ENCODE data around the gene RPL15.

RPL15 gene

DNA sequence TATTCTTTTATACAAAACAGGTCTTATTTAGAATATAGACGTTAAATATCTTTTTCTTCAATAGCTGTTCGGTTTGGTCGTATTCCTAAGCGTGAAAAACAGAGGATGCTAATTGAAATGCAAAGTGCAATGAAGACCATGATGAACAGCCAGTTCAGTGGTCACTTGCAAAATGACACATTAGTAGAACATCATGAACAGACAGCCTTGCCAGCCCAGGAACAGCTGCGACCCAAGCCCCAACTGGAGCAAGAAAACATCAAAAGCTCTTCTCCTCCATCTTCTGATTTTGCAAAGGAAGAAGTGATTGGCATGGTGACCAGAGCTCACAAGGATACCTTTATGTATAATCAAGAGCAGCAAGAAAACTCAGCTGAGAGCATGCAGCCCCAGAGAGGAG, 45.0 kb downstream of the RPL15 start:
- no peak for DNase-seq (ENCODE audit: low spot score)

DNA sequence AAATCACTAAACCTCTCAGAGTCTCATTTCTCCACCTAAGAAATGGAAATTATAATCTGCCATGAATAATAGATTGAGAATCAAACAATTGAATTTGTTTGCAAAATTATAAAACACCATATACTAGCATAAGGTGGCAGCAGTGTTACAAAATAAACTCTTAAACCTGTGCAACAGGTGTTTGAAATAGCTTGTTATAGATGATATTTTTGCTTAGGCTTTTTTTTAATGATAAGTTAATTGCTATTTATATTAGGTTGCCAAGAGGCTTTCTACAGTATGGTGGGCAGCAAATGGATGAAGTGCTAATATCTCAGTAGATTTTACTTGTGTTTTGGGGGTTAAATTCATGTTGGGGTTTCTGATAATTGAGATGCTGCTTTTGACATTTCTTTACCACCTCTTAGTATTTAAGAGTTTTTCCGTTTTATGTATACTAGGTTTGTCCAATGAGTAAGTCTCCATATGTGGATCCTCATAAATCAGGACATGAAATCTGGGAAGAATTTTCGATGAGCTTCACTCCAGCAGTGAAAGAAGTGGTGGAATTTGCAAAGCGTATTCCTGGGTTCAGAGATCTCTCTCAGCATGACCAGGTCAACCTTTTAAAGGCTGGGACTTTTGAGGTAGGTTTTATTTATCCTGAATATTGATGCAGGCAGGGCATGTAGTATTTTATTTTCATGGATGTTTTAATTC, 47.8 kb downstream of the RPL15 start:
- DNase-seq (ENCODE audit: low spot score) = no peak

DNA sequence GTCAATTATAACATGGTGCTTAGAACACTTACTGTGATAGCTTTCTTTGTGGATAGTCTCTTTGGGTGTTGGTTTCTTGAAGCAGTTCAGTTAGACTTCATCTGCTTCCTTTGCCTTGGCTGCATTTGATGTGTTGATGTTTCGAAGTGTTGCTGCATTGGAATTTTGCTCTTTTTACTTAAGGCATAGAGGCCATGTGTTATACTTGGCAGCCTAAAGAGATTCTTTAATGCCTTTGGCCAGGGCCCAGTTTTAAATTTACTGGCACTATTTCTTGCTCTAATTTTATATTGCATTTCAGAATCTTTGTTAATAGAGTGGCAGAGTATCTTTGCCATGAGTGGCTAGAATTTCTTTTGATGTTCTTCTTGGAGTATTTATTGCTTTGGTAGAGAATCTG, 49.4 kb downstream of the RPL15 start:
- DNase-seq (ENCODE audit: low spot score) = no peak

DNA sequence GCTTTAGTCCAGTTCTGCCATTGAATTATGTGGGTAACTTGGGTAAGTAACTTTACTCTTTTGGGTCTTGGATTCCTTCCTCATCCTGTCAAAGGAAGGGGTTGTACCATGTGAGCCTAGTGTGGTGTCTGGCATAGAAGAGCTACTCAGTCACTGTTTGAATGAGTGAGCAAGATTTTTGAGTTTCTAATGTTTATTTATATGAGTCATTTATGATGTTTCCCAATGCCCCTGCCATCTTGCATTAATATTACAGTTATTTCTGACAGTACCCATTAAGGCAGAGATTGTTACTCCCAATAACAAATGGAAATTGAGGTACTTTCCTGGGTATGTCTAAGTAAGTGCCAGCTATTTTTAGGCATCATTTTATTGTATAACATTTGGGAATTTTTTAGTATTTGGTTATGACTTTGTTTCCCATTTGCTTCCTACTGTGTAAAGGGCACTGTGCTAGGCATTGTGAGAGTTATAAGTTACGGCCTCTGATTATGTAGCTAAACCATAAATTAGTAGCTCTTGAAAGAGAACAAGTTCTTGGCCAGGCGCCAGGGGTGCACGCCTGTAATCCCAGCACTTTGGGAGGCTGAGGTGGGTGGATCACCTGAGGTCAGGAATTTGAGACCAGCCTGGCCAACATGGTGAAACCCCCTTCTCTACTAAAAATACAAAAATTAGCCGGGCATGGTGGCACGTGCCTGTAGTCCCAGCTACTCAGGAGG, 51.7 kb downstream of the RPL15 start:
- DNase-seq (ENCODE audit: low spot score) = no peak

DNA sequence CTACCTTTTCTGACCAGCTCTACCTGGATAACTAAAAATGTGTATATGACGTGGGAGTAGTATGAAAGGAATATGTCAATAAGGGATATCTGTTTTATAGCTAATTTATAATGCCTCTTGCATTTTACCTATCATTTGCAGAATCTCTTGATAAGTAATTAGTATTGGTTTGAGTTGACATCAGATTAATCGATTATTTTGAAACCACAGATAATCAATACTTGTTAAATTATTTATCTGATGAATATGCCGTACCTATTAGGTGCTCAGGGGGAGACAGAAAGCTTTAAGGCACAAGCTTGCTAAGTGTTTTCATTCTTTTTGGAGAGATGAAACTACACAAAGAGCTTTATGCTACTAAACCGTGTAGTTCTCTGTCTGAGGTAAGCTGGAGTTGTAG, 52.5 kb downstream of the RPL15 start:
- no peak for DNase-seq (ENCODE audit: low spot score)
